Brain microvascular endothelial cell (primary cell): ENCODE measurements around the gene LCA5.

Source experiments
- DNase-seq: peaks from one replicate; pipeline ENCODE4 v3.0.0-alpha.2; 2020
- H3K27ac ChIP-seq: fragments of 250-450 bp; sonication (Bioruptor Pico); 2 replicates; pipeline ENCODE4 v1.5.1; 2020; ENCODE audit warnings: mild to moderate bottlenecking, moderate library complexity
- H3K27me3 ChIP-seq: fragments of 250-450 bp; sonication (Bioruptor Pico); replicated peaks from 2 replicates; pipeline ENCODE4 v1.5.1; 2020; ENCODE audit warnings: mild to moderate bottlenecking
- H3K36me3 ChIP-seq: fragments of 250-450 bp; sonication (Bioruptor Pico); replicated peaks from 2 replicates; pipeline ENCODE4 v1.5.1; 2020; ENCODE audit warnings: mild to moderate bottlenecking
- H3K4me3 ChIP-seq: 2 replicates; pipeline ENCODE4 v1.5.1; 2011; ENCODE audit warnings: low read depth, mild to moderate bottlenecking, control low read depth, low read length, moderate library complexity
- in situ Hi-C: cut with HindIII; loops from 2 replicates; pipeline ENCODE4 v1.10.0; 2017; ENCODE audit warnings: low sequenced_read_pairs, low pct_ligation_motif_present
- TF ChIP-seq, protein P1 (sequence below): IDR thresholded peaks from 2 replicates; pipeline ENCODE4 v1.5.1; 2011; ENCODE audit warnings: low read depth, mild to moderate bottlenecking, moderate library complexity, low read length, control low read depth, inconsistent platforms; ENCODE audit errors: missing control alignments

LCA5 gene

GRCh38 chr6:79441192-79441591 is 96.0 kb downstream of the LCA5 start:
- in situ Hi-C loops = no loop called here
- Histone ChIP-seq H3K27me3 (no peaks in the 10 kb centered on the region), H3K4me3 (no peak overlapping the region), H3K27ac (no peak overlapping the region), H3K36me3 (no peaks in the 10 kb centered on the region)
- DNase-seq = no peak
- TF ChIP-seq, protein P1, sequence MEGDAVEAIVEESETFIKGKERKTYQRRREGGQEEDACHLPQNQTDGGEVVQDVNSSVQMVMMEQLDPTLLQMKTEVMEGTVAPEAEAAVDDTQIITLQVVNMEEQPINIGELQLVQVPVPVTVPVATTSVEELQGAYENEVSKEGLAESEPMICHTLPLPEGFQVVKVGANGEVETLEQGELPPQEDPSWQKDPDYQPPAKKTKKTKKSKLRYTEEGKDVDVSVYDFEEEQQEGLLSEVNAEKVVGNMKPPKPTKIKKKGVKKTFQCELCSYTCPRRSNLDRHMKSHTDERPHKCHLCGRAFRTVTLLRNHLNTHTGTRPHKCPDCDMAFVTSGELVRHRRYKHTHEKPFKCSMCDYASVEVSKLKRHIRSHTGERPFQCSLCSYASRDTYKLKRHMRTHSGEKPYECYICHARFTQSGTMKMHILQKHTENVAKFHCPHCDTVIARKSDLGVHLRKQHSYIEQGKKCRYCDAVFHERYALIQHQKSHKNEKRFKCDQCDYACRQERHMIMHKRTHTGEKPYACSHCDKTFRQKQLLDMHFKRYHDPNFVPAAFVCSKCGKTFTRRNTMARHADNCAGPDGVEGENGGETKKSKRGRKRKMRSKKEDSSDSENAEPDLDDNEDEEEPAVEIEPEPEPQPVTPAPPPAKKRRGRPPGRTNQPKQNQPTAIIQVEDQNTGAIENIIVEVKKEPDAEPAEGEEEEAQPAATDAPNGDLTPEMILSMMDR = no peak

- in situ Hi-C loops = no loop called here
- Histone ChIP-seq H3K4me3 (no peak overlapping the region), H3K27me3 (no peaks in the 10 kb centered on the region), H3K36me3 (no peaks in the 10 kb centered on the region), H3K27ac (no peak overlapping the region)
- TF ChIP-seq, protein P1 = no peak
- no peak for DNase-seq
These were observed 96.6 kb downstream of the LCA5 start for GRCh38 chr6:79440598-79440997.

- Histone ChIP-seq H3K4me3 (no peak overlapping the region), H3K27ac (no peak overlapping the region), H3K36me3 (no peaks in the 10 kb centered on the region), H3K27me3 (no peaks in the 10 kb centered on the region)
- in situ Hi-C loops = no loop called here
- peak; percentile 66 for DNase-seq
- TF ChIP-seq, protein P1 = no peak
These were observed 99.2 kb downstream of the LCA5 start for GRCh38 chr6:79438030-79438429.

GRCh38 chr6:79436241-79436640 is 101.0 kb downstream of the LCA5 start:
- in situ Hi-C loops = no loop called here
- no peaks in the 10 kb centered on the region for H3K27me3 ChIP-seq
- TF ChIP-seq, protein P1 = no peak
- no peak for DNase-seq
- no peak overlapping the region for H3K27ac ChIP-seq
- no peaks in the 10 kb centered on the region for H3K36me3 ChIP-seq
- H3K4me3 ChIP-seq = no peak overlapping the region

- no peaks in the 10 kb centered on the region for H3K27me3 ChIP-seq
- in situ Hi-C loops = no loop called here
- no peak overlapping the region for H3K4me3 ChIP-seq
- TF ChIP-seq, protein P1 = no peak
- no peak overlapping the region for H3K27ac ChIP-seq
- DNase-seq = no peak
- no peaks in the 10 kb centered on the region for H3K36me3 ChIP-seq
These were observed 101.5 kb downstream of the LCA5 start for GRCh38 chr6:79435746-79436145.
